Fibroblast of pulmonary artery (primary cell): ENCODE data around the gene NDUFAF7.

Source experiments
- DNase-seq: peaks from one replicate; pipeline ENCODE4 v3.0.0-alpha.2; 2010; ENCODE audit warnings: low read depth
- H3K4me3 ChIP-seq: replicated peaks from 2 replicates; pipeline ENCODE4 v1.5.1; 2011; ENCODE audit warnings: low read depth, mild to moderate bottlenecking, control low read depth, low read length, moderate library complexity
- CTCF ChIP-seq: IDR thresholded peaks from 2 replicates; pipeline ENCODE4 v1.5.1; 2011; ENCODE audit warnings: mild to moderate bottlenecking, control low read depth, low read length, inconsistent platforms; ENCODE audit errors: missing control alignments

The NDUFAF7 gene

GRCh38 chr2:37263839-37264238 lies 32.4 kb downstream of the NDUFAF7 start:
- no peak for TF ChIP-seq CTCF
- H3K4me3 ChIP-seq = no peak overlapping the region
- no peak for DNase-seq

GRCh38 chr2:37267685-37268084 lies 36.2 kb downstream of the NDUFAF7 start:
- DNase-seq = no peak
- TF ChIP-seq CTCF = no peak
- H3K4me3 ChIP-seq = no peak overlapping the region

- no peak overlapping the region for H3K4me3 ChIP-seq
- no peak for DNase-seq
- no peak for TF ChIP-seq CTCF
These were observed 36.7 kb downstream of the NDUFAF7 start for GRCh38 chr2:37268111-37268510.

- no peak overlapping the region for H3K4me3 ChIP-seq
- no peak for DNase-seq
- no peak for TF ChIP-seq CTCF
These were observed 40.1 kb downstream of the NDUFAF7 start for GRCh38 chr2:37271376-37272067.

GRCh38 chr2:37274359-37274965 lies 43.0 kb downstream of the NDUFAF7 start:
- no peak overlapping the region for H3K4me3 ChIP-seq
- no peak for TF ChIP-seq CTCF
- DNase-seq = peak; percentile 93

- H3K4me3 ChIP-seq = no peak overlapping the region
- no peak for TF ChIP-seq CTCF
- peak; percentile 60 for DNase-seq
These were observed 44.8 kb downstream of the NDUFAF7 start for GRCh38 chr2:37276291-37276690.

- no peak overlapping the region for H3K4me3 ChIP-seq
- TF ChIP-seq CTCF = no peak
These were observed 50.5 kb downstream of the NDUFAF7 start for GRCh38 chr2:37281916-37282315.

More at GRCh38 chr2:37281916-37282315, 50.5 kb downstream of the NDUFAF7 start:
- no peak for DNase-seq
